ENCODE data around the gene MUC16.

MUC16 gene

DNA sequence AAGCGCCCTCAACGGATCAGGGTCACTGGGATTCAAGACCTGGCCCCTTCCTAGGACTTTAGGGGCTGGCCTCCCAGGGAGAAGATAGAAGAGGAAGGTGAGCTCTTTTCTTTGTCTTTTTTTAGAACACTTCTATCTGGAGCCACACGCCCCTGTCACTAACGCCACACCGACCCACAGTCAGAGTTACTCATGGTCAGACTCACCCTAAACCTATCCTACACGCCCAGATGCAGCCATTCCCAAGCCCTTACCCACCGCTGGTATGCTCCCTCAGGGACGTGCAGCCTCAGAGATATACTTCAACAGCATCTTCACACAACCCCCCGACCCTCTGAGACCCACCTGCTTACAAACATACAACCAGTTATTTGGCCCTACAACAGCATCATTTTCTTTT, 29.9 kb upstream of the MUC16 start:
- Histone ChIP-seq H2AFZ (ENCODE audit: low read depth, low read length, severe bottlenecking) (no peak overlapping the region), H3K79me2 (ENCODE audit: insufficient read depth, low read length) (no peaks in the 10 kb centered on the region), H3K4me3 (ENCODE audit: insufficient read depth, low read length, poor library complexity, severe bottlenecking) (no peak overlapping the region), H3K9me2 (replicated peaks; ENCODE audit: insufficient read depth, low read length) (no peaks in the 10 kb centered on the region), H3F3A (ENCODE audit: insufficient read depth) (no peaks in the 10 kb centered on the region), H3K27me3 (ENCODE audit: low read length) (no peaks in the 10 kb centered on the region), H3K27ac (ENCODE audit: low read depth, low read length) (no peak overlapping the region), H3K9ac (ENCODE audit: low read length) (no peak overlapping the region), H4K20me1 (ENCODE audit: low read depth, low read length) (no peaks in the 10 kb centered on the region), H3K36me3 (ENCODE audit: low read length) (no peaks in the 10 kb centered on the region), H3K4me2 (ENCODE audit: low read depth, low read length, poor library complexity, severe bottlenecking) (no peak overlapping the region), H3K9me3 (ENCODE audit: insufficient read depth, low read length) (no peaks in the 10 kb centered on the region)
- no peak for TF ChIP-seq EZH2phosphoT487 (conservative IDR thresholded peaks at IDR 0.05; ENCODE audit: low read length)

DNA sequence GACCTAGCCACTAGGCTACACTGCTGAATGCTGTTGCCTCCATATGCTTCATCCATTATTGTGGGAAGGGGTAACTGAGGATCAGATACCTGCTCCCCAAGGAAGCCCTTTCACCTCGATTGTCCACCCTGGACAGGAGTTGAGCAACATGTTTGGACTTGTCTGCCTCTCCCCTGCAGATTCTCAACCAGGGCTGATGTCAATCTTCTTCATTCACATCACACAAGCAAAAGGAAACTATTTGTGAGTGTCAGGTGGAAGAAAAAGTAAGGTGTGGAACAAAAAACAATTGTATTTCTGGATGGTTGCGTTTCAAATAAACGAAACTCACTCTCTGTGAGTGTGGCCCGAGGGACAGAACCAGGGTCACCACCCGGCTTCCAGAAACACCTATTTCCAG, 29.5 kb upstream of the MUC16 start:
- Histone ChIP-seq H3K27ac (ENCODE audit: low read depth, low read length) (no peak overlapping the region), H2AFZ (ENCODE audit: low read depth, low read length, severe bottlenecking) (no peak overlapping the region), H3K4me2 (ENCODE audit: low read depth, low read length, poor library complexity, severe bottlenecking) (no peak overlapping the region), H3K36me3 (ENCODE audit: low read length) (no peaks in the 10 kb centered on the region), H3F3A (ENCODE audit: insufficient read depth) (no peaks in the 10 kb centered on the region), H3K9me2 (replicated peaks; ENCODE audit: insufficient read depth, low read length) (no peaks in the 10 kb centered on the region), H3K9me3 (ENCODE audit: insufficient read depth, low read length) (no peaks in the 10 kb centered on the region), H3K9ac (ENCODE audit: low read length) (no peak overlapping the region), H4K20me1 (ENCODE audit: low read depth, low read length) (no peaks in the 10 kb centered on the region), H3K4me3 (ENCODE audit: insufficient read depth, low read length, poor library complexity, severe bottlenecking) (no peak overlapping the region), H3K27me3 (ENCODE audit: low read length) (no peaks in the 10 kb centered on the region), H3K79me2 (ENCODE audit: insufficient read depth, low read length) (no peaks in the 10 kb centered on the region)
- TF ChIP-seq EZH2phosphoT487 (conservative IDR thresholded peaks at IDR 0.05; ENCODE audit: low read length) = no peak
- TF ChIP-seq, protein P1, sequence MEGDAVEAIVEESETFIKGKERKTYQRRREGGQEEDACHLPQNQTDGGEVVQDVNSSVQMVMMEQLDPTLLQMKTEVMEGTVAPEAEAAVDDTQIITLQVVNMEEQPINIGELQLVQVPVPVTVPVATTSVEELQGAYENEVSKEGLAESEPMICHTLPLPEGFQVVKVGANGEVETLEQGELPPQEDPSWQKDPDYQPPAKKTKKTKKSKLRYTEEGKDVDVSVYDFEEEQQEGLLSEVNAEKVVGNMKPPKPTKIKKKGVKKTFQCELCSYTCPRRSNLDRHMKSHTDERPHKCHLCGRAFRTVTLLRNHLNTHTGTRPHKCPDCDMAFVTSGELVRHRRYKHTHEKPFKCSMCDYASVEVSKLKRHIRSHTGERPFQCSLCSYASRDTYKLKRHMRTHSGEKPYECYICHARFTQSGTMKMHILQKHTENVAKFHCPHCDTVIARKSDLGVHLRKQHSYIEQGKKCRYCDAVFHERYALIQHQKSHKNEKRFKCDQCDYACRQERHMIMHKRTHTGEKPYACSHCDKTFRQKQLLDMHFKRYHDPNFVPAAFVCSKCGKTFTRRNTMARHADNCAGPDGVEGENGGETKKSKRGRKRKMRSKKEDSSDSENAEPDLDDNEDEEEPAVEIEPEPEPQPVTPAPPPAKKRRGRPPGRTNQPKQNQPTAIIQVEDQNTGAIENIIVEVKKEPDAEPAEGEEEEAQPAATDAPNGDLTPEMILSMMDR (IDR thresholded peaks at IDR 0.05; ENCODE audit: insufficient read depth, low read length, poor library complexity, severe bottlenecking) = no peak

DNA sequence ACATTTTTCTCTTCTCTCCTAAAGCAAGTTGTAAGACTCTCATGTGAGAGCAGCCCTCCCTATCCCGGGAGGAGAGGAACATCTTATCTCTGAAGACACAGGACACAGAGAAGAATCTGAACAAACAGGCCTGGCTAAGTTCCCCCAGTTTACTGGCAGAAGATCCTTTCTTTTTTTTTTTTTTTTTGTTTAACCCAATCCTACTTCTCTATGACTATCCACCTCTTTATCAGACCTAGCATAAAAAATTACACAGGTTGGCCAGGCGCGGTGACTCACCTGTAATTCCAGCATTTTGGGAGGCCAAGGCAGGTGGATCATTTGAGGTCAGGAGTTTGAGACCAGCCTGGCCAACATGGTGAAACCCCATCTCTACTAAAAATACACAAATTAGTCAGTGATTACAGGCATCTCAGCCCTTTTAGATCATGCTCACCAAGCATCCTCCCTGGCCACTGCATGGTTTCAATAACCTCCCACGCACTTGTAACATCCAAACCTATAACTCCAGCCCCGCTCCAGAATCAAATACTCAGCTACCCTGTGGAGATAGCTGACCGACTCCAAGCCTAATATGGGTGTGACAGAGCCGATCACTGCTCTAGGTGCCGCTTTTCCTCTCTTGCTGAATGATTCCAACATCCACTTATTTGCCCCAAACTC, 27.3 kb upstream of the MUC16 start:
- no peaks in the 10 kb centered on the region for H3F3A ChIP-seq (ENCODE audit: insufficient read depth)
- H3K9me2 ChIP-seq (replicated peaks; ENCODE audit: insufficient read depth, low read length) = no peaks in the 10 kb centered on the region
- H3K4me3 ChIP-seq (ENCODE audit: insufficient read depth, low read length, poor library complexity, severe bottlenecking) = no peak overlapping the region
- H3K36me3 ChIP-seq (ENCODE audit: low read length) = no peaks in the 10 kb centered on the region
- H2AFZ ChIP-seq (ENCODE audit: low read depth, low read length, severe bottlenecking) = no peak overlapping the region
- TF ChIP-seq EZH2phosphoT487 (conservative IDR thresholded peaks at IDR 0.05; ENCODE audit: low read length) = no peak
- TF ChIP-seq, protein P1 (IDR thresholded peaks at IDR 0.05; ENCODE audit: insufficient read depth, low read length, poor library complexity, severe bottlenecking) = no peak
- H3K27ac ChIP-seq (ENCODE audit: low read depth, low read length) = no peak overlapping the region
- no peaks in the 10 kb centered on the region for H3K79me2 ChIP-seq (ENCODE audit: insufficient read depth, low read length)
- H3K27me3 ChIP-seq (ENCODE audit: low read length) = no peaks in the 10 kb centered on the region
- no peaks in the 10 kb centered on the region for H4K20me1 ChIP-seq (ENCODE audit: low read depth, low read length)
- no peak overlapping the region for H3K9ac ChIP-seq (ENCODE audit: low read length)
- H3K9me3 ChIP-seq (ENCODE audit: insufficient read depth, low read length) = no peaks in the 10 kb centered on the region
- no peak overlapping the region for H3K4me2 ChIP-seq (ENCODE audit: low read depth, low read length, poor library complexity, severe bottlenecking)

DNA sequence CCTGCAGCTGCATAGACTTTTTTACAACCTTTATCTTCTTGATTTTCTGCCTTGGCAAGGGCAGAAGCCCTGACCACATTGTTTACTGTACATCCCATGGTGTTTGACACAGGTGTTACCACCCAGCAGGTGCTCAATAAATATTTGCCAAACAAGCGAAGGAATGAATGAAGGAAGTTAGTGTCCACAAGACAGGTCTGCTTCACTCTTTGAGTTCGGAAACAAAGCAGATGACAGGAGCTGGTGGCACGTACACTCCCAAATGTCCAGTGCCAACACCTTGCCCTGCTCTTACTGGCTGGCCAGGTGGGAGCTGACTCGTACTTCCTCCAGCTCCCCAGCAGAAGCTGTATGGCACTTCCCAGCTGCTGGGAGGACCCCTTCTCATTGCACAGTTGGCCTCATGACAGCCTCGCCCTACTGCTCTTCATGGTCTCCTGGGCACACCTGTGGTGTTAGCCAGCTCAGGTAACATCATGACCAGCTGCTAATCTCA, 22.0 kb upstream of the MUC16 start:
- Histone ChIP-seq H3K4me2 (ENCODE audit: low read depth, low read length, poor library complexity, severe bottlenecking) (no peak overlapping the region), H3K27me3 (ENCODE audit: low read length) (no peaks in the 10 kb centered on the region), H3K9me2 (replicated peaks; ENCODE audit: insufficient read depth, low read length) (no peaks in the 10 kb centered on the region), H3K9me3 (ENCODE audit: insufficient read depth, low read length) (no peaks in the 10 kb centered on the region), H4K20me1 (ENCODE audit: low read depth, low read length) (no peaks in the 10 kb centered on the region), H3F3A (ENCODE audit: insufficient read depth) (no peaks in the 10 kb centered on the region), H3K79me2 (ENCODE audit: insufficient read depth, low read length) (no peaks in the 10 kb centered on the region), H2AFZ (ENCODE audit: low read depth, low read length, severe bottlenecking) (no peak overlapping the region), H3K4me3 (ENCODE audit: insufficient read depth, low read length, poor library complexity, severe bottlenecking) (no peak overlapping the region), H3K36me3 (ENCODE audit: low read length) (no peaks in the 10 kb centered on the region), H3K27ac (ENCODE audit: low read depth, low read length) (peak overlapping the region; percentile 38; the same call in 1 of the 2 replicates), H3K9ac (ENCODE audit: low read length) (no peak overlapping the region)
- TF ChIP-seq, protein P1 (IDR thresholded peaks at IDR 0.05; ENCODE audit: insufficient read depth, low read length, poor library complexity, severe bottlenecking) = no peak
- TF ChIP-seq EZH2phosphoT487 (conservative IDR thresholded peaks at IDR 0.05; ENCODE audit: low read length) = no peak

Measured in SU-DHL-6 (cell line).